Tibial artery (tissue), 4 donors: ENCODE measurements around the gene WASHC2A.
"Not testable (repeated sequence)": the region's sequence is repeated elsewhere in the genome, so short reads cannot be mapped to it uniquely, and the experiment has no call there.

Source experiments
- DNase-seq, 2 donors: peaks; one replicate each; pipeline ENCODE4 v3.0.0-alpha.2; 2019
- H3K27ac ChIP-seq, 2 donors: fragments of 200-600 bp; sonication (generic) in 1 of 2; 1 replicate in 1 of 2; 2 replicates in 1 of 2; pipeline ENCODE4 v1.5.1; 2018 to 2019; ENCODE audit warnings: mild to moderate bottlenecking in 1 of 2
- H3K27me3 ChIP-seq, 2 donors: fragments of 200-600 bp; sonication (generic) in 1 of 2; one replicate each; pipeline versions ENCODE4 v1.5.1 to v1.6.0; 2016 to 2019
- H3K36me3 ChIP-seq, 3 donors: fragments of 200-600 bp; sonication (generic) in 2 of 3; one replicate each; pipeline ENCODE4 v1.5.1; 2016 to 2019; ENCODE audit warnings: mild to moderate bottlenecking in 2 of 3
- H3K4me1 ChIP-seq, 4 donors: fragments of 200-600 bp; sonication (generic) in 2 of 4; 1 replicate in 3 of 4; 2 replicates in 1 of 4; pipeline ENCODE4 v1.5.1; 2016 to 2019
- H3K4me3 ChIP-seq, 2 donors: fragments of 200-600 bp; sonication (generic) in 1 of 2; 1 replicate in 1 of 2; 2 replicates in 1 of 2; pipeline ENCODE4 v1.5.1; 2018 to 2019; ENCODE audit warnings: mild to moderate bottlenecking in 2 of 2
- H3K9me3 ChIP-seq, 3 donors: fragments of 200-600 bp; sonication (generic) in 1 of 3; one replicate each; pipeline ENCODE4 v1.5.1; 2016 to 2019
- CTCF ChIP-seq, 2 experiments: fragments of 200-600 bp in 1 of 2; fragments of 450-650 bp in 1 of 2; IDR thresholded peaks; one replicate each; pipeline ENCODE4 v1.5.1; 2017 to 2019; ENCODE audit warnings: antibody characterized with exemption in 2 of 2, mild to moderate bottlenecking in 1 of 2, moderate library complexity in 1 of 2
- intact Hi-C: fragments of 100-400 bp; cut with DNase I; formaldehyde crosslinking; loops from one replicate; pipeline ENCODE4 v1.15.0; 2023; ENCODE audit warnings: low total_unique reads

The WASHC2A gene

GRCh38 chr10:50061548-50061947, 6.2 kb upstream of the WASHC2A start:
- not testable (repeated sequence) for H3K27ac ChIP-seq
- intact Hi-C loops = loop anchor here (10.0 kb wide), 1 partner anchor 563 kb away; the partner anchor contains the start of gene SGMS1

GRCh38 chr10:50063100-50063499, 4.7 kb upstream of the WASHC2A start:
- Histone ChIP-seq H3K27me3 (no peaks in the 10 kb centered on the region), H3K36me3 (no peaks in the 10 kb centered on the region), H3K4me3 (no peak overlapping the region), H3K4me1 (peaks cover 0 to 3% (median 0%) of the 10 kb centered on the region in 4 donors), H3K9me3 (no peaks in the 10 kb centered on the region), H3K27ac (no peak overlapping the region)
- no peak for DNase-seq
- no peak for TF ChIP-seq CTCF (IDR thresholded peaks at IDR 0.05)
- intact Hi-C loops = loop anchor here (10.0 kb wide), 1 partner anchor 562 kb away; the partner anchor contains the start of gene SGMS1

More at GRCh38 chr10:50061548-50061947, 6.2 kb upstream of the WASHC2A start:
- not testable (repeated sequence) for H3K4me1 ChIP-seq, H3K9me3 ChIP-seq, H3K27me3 ChIP-seq, H3K4me3 ChIP-seq, H3K36me3 ChIP-seq, DNase-seq

- H3K4me3 ChIP-seq = peak overlapping the region; percentile 77 to 91
- H3K4me1 ChIP-seq = peaks cover 0 to 11% (median 0%) of the 10 kb centered on the region in 4 donors
- peak overlapping the region; percentile 72 to 83 for H3K27ac ChIP-seq
- not testable (repeated sequence) for H3K9me3 ChIP-seq, DNase-seq, H3K27me3 ChIP-seq, H3K36me3 ChIP-seq
- intact Hi-C loops = loop anchor here (10.0 kb wide), 1 partner anchor 556 kb away; the partner anchor contains the start of gene SGMS1
Measured at GRCh38 chr10:50068352-50068659, 552 bp downstream of the WASHC2A start.

- H3K27me3 ChIP-seq, H3K4me1 ChIP-seq, intact Hi-C loops, H3K27ac ChIP-seq, DNase-seq, H3K9me3 ChIP-seq, H3K4me3 ChIP-seq: not testable (repeated sequence)
- peaks cover 0 to 16% (median 12%) of the 10 kb centered on the region in 3 donors for H3K36me3 ChIP-seq
Measured at GRCh38 chr10:50075139-50075538, 7.4 kb downstream of the WASHC2A start.

GRCh38 chr10:50075544-50075943, 7.8 kb downstream of the WASHC2A start:
- H3K36me3 ChIP-seq = peaks cover 0 to 17% (median 12%) of the 10 kb centered on the region in 3 donors
- H3K9me3 ChIP-seq, H3K4me1 ChIP-seq, H3K4me3 ChIP-seq, DNase-seq, H3K27me3 ChIP-seq, H3K27ac ChIP-seq, intact Hi-C loops: not testable (repeated sequence)

GRCh38 chr10:50091304-50091703, 23.6 kb downstream of the WASHC2A start:
- H3K4me1 ChIP-seq, H3K27me3 ChIP-seq, intact Hi-C loops, H3K4me3 ChIP-seq, H3K9me3 ChIP-seq, H3K27ac ChIP-seq, DNase-seq: not testable (repeated sequence)
- H3K36me3 ChIP-seq = peaks cover 0 to 31% (median 21%) of the 10 kb centered on the region in 3 donors

- H3K4me3 ChIP-seq, H3K9me3 ChIP-seq, H3K4me1 ChIP-seq, H3K27ac ChIP-seq, H3K27me3 ChIP-seq, intact Hi-C loops, DNase-seq: not testable (repeated sequence)
- H3K36me3 ChIP-seq = peaks cover 0 to 24% (median 19%) of the 10 kb centered on the region in 3 donors
Measured at GRCh38 chr10:50092928-50093327, 25.2 kb downstream of the WASHC2A start.

- H3K4me1 ChIP-seq, intact Hi-C loops: not testable (repeated sequence)
Measured at GRCh38 chr10:50094630-50095029, 26.9 kb downstream of the WASHC2A start.

GRCh38 chr10:50095402-50095801, 27.6 kb downstream of the WASHC2A start:
- H3K27ac ChIP-seq, H3K9me3 ChIP-seq, H3K4me1 ChIP-seq, H3K4me3 ChIP-seq, DNase-seq, H3K27me3 ChIP-seq, intact Hi-C loops: not testable (repeated sequence)
- H3K36me3 ChIP-seq = peaks cover 0 to 36% (median 19%) of the 10 kb centered on the region in 3 donors

More at GRCh38 chr10:50094630-50095029, 26.9 kb downstream of the WASHC2A start:
- not testable (repeated sequence) for H3K27ac ChIP-seq, H3K9me3 ChIP-seq, H3K27me3 ChIP-seq, DNase-seq, H3K4me3 ChIP-seq
- peaks cover 0 to 36% (median 19%) of the 10 kb centered on the region in 3 donors for H3K36me3 ChIP-seq

GRCh38 chr10:50096722-50097121, 29.0 kb downstream of the WASHC2A start:
- DNase-seq, H3K27ac ChIP-seq, intact Hi-C loops, H3K4me1 ChIP-seq, H3K4me3 ChIP-seq, H3K27me3 ChIP-seq, H3K9me3 ChIP-seq: not testable (repeated sequence)
- H3K36me3 ChIP-seq = peaks cover 11 to 43% (median 23%) of the 10 kb centered on the region in 3 donors

- H3K27ac ChIP-seq, intact Hi-C loops, DNase-seq, H3K27me3 ChIP-seq, H3K4me1 ChIP-seq, H3K4me3 ChIP-seq, H3K9me3 ChIP-seq: not testable (repeated sequence)
- H3K36me3 ChIP-seq = peaks cover 14 to 49% (median 20%) of the 10 kb centered on the region in 3 donors
Measured at GRCh38 chr10:50098645-50099044, 30.9 kb downstream of the WASHC2A start.

GRCh38 chr10:50101139-50101582, 33.4 kb downstream of the WASHC2A start:
- H3K27me3 ChIP-seq, H3K4me3 ChIP-seq, intact Hi-C loops, H3K9me3 ChIP-seq, DNase-seq, H3K27ac ChIP-seq, H3K4me1 ChIP-seq: not testable (repeated sequence)
- peaks cover 16 to 53% (median 21%) of the 10 kb centered on the region in 3 donors for H3K36me3 ChIP-seq

- H3K4me1 ChIP-seq, DNase-seq, H3K4me3 ChIP-seq, intact Hi-C loops, H3K9me3 ChIP-seq, H3K27ac ChIP-seq, H3K27me3 ChIP-seq: not testable (repeated sequence)
- peaks cover 16 to 57% (median 21%) of the 10 kb centered on the region in 3 donors for H3K36me3 ChIP-seq
Measured at GRCh38 chr10:50101747-50102146, 34.0 kb downstream of the WASHC2A start.

GRCh38 chr10:50102267-50102666, 34.5 kb downstream of the WASHC2A start:
- H3K4me3 ChIP-seq, DNase-seq, H3K27ac ChIP-seq, H3K4me1 ChIP-seq, H3K27me3 ChIP-seq, intact Hi-C loops, H3K9me3 ChIP-seq: not testable (repeated sequence)
- peaks cover 16 to 55% (median 21%) of the 10 kb centered on the region in 3 donors for H3K36me3 ChIP-seq
